ENCODE measurements around the gene HAUS5. TPM values are rescaled to one million over a fixed set of nuclear protein-coding genes. Genes with fewer than 3 reads are reported as not detected.
A peak's percentile ranks its signal among the peaks of the same experiment; 100 is the strongest.

The HAUS5 gene
- total RNA-seq, 1 experiment from 2014 or later: 31.7 TPM

- H3K27ac ChIP-seq (ENCODE audit: low read depth, low read length): no peak overlapping the region
- no peaks in the 10 kb centered on the region for H4K20me1 ChIP-seq (ENCODE audit: insufficient read depth)
- no peak overlapping the region for H2AFZ ChIP-seq (ENCODE audit: low read depth, low read length, poor library complexity, severe bottlenecking)
- H3K9me2 ChIP-seq (ENCODE audit: insufficient read depth): no peaks in the 10 kb centered on the region
- no peak for DNase-seq (ENCODE audit: low read depth, low spot score)
- ATAC-seq: no peak
- BruUV-seq (replicated peaks): no TSS peak
- no peak overlapping the region for H3K4me3 ChIP-seq (replicated peaks in 1 of 2; ENCODE audit: low read depth in 1 of 2, low read length in 2 of 2)
- no peaks in the 10 kb centered on the region for H3K27me3 ChIP-seq (ENCODE audit: insufficient read depth, low read length)
- H3K9ac ChIP-seq (ENCODE audit: low read length): no peak overlapping the region
- H3K9me3 ChIP-seq (ENCODE audit: control insufficient read depth in 1 of 2, insufficient read depth in 1 of 2, low read depth in 1 of 2, low read length in 2 of 2): no peaks in the 10 kb centered on the region
- no peak overlapping the region for H3K4me2 ChIP-seq (ENCODE audit: low read length)
- no peaks in the 10 kb centered on the region; a peak in 2 of 4 replicates for H3K36me3 ChIP-seq (ENCODE audit: control insufficient read depth in 1 of 2, insufficient read depth in 2 of 2, low read length in 2 of 2)
- peaks cover 10 to 18% of the 10 kb centered on the region in 2 experiments for H3K4me1 ChIP-seq (ENCODE audit: control insufficient read depth in 1 of 2, insufficient read depth in 2 of 2, low read length in 2 of 2)
- TF ChIP-seq YY1 (IDR thresholded peaks at IDR 0.05; ENCODE audit: extremely low read depth, insufficient replicate concordance, low read depth, low read length) (no peak), ZFX (IDR thresholded peaks at IDR 0.05) (no peak)
- ChIA-PET RAD21 (ENCODE audit: low non-redundant PET in 1 of 2, low total read pairs in 2 of 2, uncharacterized antibody in 2 of 2, unreplicated experiment in 2 of 2) (no interaction called here), POLR2A (interaction anchor here (1.2 kb wide), 1 partner anchor 28 kb away, joined by 3 read pairs; no protein-coding TSS in a partner anchor), CTCF (no interaction called here)
- peaks cover 5% of the 10 kb centered on the region; the same call in 1 of the 2 replicates for H3K79me2 ChIP-seq (ENCODE audit: insufficient read depth, low read length)
- intact Hi-C loops (cut with micrococcal nuclease): no loop called here
These were observed 2.5 kb downstream of the HAUS5 start for GRCh38 chr19:35615036-35615435.

DNA sequence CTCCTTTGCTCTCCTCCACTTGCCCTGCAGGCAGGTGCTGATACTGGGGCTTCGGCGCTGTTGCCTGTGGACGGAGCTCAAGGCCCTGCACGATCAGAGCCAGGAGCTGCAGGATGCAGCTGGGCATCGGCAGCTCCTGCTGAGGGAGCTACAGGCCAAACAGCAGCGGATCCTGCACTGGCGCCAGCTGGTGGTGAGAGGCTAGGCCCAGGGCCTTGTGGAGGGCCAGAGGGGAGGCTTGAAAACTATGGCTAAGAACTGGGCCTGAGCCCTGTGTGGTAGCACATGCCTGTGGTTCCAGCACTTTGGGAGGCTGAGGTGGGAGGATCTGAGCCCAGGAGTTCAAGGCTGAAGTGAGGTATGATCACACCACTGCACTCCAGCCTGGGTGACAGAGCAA, 6.3 kb downstream of the HAUS5 start:
- peaks cover 0 to under 1% of the 10 kb centered on the region in 2 experiments; a peak in 1 of 4 replicates for H3K4me1 ChIP-seq (ENCODE audit: control insufficient read depth in 1 of 2, insufficient read depth in 2 of 2, low read length in 2 of 2)
- H3K9me2 ChIP-seq (ENCODE audit: insufficient read depth): no peaks in the 10 kb centered on the region
- ChIA-PET RAD21 (ENCODE audit: low non-redundant PET in 1 of 2, low total read pairs in 2 of 2, uncharacterized antibody in 2 of 2, unreplicated experiment in 2 of 2) (interaction anchor here in 1 of 2 experiments (0.6 kb wide), 1 partner anchor 51 kb away, joined by 3 read pairs; no protein-coding TSS in a partner anchor), POLR2A (no interaction called here), CTCF (no interaction called here)
- ATAC-seq (peak; percentile 77), DNase-seq (ENCODE audit: low read depth, low spot score) (no peak)
- no peaks in the 10 kb centered on the region for H3K79me2 ChIP-seq (ENCODE audit: insufficient read depth, low read length)
- no peak overlapping the region for H3K9ac ChIP-seq (ENCODE audit: low read length)
- intact Hi-C loops (cut with micrococcal nuclease): no loop called here
- TF ChIP-seq, protein P1, sequence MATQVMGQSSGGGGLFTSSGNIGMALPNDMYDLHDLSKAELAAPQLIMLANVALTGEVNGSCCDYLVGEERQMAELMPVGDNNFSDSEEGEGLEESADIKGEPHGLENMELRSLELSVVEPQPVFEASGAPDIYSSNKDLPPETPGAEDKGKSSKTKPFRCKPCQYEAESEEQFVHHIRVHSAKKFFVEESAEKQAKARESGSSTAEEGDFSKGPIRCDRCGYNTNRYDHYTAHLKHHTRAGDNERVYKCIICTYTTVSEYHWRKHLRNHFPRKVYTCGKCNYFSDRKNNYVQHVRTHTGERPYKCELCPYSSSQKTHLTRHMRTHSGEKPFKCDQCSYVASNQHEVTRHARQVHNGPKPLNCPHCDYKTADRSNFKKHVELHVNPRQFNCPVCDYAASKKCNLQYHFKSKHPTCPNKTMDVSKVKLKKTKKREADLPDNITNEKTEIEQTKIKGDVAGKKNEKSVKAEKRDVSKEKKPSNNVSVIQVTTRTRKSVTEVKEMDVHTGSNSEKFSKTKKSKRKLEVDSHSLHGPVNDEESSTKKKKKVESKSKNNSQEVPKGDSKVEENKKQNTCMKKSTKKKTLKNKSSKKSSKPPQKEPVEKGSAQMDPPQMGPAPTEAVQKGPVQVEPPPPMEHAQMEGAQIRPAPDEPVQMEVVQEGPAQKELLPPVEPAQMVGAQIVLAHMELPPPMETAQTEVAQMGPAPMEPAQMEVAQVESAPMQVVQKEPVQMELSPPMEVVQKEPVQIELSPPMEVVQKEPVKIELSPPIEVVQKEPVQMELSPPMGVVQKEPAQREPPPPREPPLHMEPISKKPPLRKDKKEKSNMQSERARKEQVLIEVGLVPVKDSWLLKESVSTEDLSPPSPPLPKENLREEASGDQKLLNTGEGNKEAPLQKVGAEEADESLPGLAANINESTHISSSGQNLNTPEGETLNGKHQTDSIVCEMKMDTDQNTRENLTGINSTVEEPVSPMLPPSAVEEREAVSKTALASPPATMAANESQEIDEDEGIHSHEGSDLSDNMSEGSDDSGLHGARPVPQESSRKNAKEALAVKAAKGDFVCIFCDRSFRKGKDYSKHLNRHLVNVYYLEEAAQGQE (IDR thresholded peaks at IDR 0.05; ENCODE audit: low read depth): no peak
- TF ChIP-seq ZFX (IDR thresholded peaks at IDR 0.05) (no peak), EZH2phosphoT487 (IDR thresholded peaks at IDR 0.05; ENCODE audit: borderline replicate concordance) (no peak), CTCF (IDR thresholded peaks at IDR 0.05 in 2 of 3, conservative IDR thresholded peaks at IDR 0.05 in 1 of 3; ENCODE audit: borderline replicate concordance in 1 of 3, insufficient read depth in 1 of 3, low read depth in 2 of 3, low read length in 2 of 3) (peak; percentile 15 to 36 (median 28); a peak in 2 of 6 replicates), TCF7L2 (IDR thresholded peaks at IDR 0.05; ENCODE audit: borderline replicate concordance, extremely low read depth, insufficient read depth, insufficient read length) (no peak), EZH2 (IDR thresholded peaks at IDR 0.05) (no peak), CEBPB (IDR thresholded peaks at IDR 0.05; ENCODE audit: low read depth) (no peak)
- TF ChIP-seq, protein P2, sequence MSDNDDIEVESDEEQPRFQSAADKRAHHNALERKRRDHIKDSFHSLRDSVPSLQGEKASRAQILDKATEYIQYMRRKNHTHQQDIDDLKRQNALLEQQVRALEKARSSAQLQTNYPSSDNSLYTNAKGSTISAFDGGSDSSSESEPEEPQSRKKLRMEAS (IDR thresholded peaks at IDR 0.05): no peak
- H2AFZ ChIP-seq (ENCODE audit: low read depth, low read length, poor library complexity, severe bottlenecking): no peak overlapping the region
- BruUV-seq (replicated peaks): no TSS peak
- H3K4me3 ChIP-seq (replicated peaks in 1 of 2; ENCODE audit: low read depth in 1 of 2, low read length in 2 of 2): no peak overlapping the region
- H3K4me2 ChIP-seq (ENCODE audit: low read length): no peak overlapping the region
- H3K9me3 ChIP-seq (ENCODE audit: control insufficient read depth in 1 of 2, insufficient read depth in 1 of 2, low read depth in 1 of 2, low read length in 2 of 2): no peaks in the 10 kb centered on the region
- H3K27ac ChIP-seq (ENCODE audit: low read depth, low read length): no peak overlapping the region
- H4K20me1 ChIP-seq (ENCODE audit: insufficient read depth): no peaks in the 10 kb centered on the region
- H3K36me3 ChIP-seq (ENCODE audit: control insufficient read depth in 1 of 2, insufficient read depth in 2 of 2, low read length in 2 of 2): no peaks in the 10 kb centered on the region; a peak in 3 of 4 replicates
- no peaks in the 10 kb centered on the region for H3K27me3 ChIP-seq (ENCODE audit: insufficient read depth, low read length)
